Activated gamma-delta T cell treated with Interleukin-2 at 50 U/mL for 16 hours (primary cell): ENCODE measurements around the gene UNC5C.

Experiments
- DNase-seq: peaks from one replicate; pipeline ENCODE4 v3.0.0-alpha.2; 2020

UNC5C gene

DNA sequence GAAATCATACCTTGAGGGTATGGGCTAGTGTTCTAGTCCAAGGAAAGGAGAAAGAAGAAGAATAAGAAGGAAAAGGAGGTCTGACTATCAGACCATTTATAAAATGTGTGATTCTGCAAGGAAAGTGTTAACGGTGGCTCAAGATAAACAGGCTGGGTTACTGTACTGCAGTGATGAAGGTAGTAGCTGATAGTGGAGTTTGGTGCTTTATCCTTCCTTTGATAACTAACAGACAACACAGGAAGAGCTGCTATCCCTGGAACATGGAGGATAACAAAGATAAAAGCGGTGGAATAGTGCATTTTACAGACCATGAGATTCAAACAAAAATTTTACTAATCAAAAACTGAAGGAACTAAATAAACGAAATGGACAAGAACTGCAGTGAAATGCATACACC is 2.6 kb downstream of the UNC5C start:
- DNase-seq: no peak

DNA sequence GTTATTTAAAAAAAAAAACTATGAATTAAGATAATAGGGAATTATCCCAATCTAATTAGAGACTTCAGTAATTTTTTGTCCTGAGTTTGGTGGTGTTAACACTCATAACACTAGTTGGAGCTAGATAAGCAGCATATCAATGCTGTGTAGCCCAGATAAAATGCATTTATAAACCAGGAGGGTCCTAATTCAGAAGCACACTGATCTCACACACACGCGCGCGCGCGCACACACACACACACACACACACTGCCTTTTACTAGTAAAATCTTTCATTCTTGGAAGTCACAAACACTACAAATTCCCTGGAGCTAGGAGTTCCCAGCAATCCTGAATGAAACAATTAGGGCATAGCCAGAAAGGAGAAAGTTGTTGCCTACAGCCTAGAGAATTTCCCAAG is 3.2 kb downstream of the UNC5C start:
- no peak for DNase-seq

DNA sequence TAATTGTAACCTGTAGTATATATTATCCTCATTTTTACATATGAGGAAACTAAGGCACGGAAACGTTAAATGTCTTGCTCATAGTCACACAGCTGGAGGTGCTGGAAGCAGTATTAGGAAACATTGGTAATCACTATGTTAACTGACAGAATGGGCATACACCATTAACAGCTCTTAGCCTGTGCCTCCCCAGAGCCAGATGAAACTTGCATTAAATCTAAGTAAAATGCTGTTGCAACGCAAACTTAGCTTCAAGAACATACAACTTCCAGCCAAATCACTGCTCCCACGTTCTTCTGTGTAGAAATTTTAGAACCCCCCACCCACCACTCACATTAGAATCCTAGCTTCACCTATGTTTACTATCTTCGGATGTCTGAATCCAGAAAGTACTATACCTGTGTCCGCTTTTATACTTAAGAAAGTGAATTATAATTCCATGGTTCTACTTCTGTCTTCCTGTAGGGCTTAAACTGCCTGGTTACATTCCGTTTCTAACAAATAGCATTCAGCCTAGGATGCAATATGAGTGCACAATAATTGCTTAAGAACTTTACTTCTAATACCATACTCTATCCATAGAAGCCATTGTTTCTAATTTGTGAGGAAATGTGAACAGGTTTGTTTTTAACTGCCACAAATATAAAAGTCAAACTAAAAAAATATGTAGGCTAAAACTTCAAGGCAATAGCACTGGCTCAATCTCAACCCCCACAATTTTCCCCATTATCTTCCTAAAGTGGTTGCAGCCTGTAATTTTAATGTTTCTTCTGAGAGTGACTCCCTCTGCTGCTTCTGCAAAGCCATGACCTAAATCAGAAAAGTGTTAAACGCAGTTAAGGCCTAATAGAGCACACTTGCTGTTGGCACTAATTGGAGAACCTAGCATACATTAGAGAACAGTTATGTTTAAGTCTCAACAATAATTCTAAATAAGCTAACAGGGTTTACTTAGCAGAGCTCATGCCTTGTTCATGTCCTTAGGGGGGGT is 4.4 kb downstream of the UNC5C start:
- no peak for DNase-seq

DNA sequence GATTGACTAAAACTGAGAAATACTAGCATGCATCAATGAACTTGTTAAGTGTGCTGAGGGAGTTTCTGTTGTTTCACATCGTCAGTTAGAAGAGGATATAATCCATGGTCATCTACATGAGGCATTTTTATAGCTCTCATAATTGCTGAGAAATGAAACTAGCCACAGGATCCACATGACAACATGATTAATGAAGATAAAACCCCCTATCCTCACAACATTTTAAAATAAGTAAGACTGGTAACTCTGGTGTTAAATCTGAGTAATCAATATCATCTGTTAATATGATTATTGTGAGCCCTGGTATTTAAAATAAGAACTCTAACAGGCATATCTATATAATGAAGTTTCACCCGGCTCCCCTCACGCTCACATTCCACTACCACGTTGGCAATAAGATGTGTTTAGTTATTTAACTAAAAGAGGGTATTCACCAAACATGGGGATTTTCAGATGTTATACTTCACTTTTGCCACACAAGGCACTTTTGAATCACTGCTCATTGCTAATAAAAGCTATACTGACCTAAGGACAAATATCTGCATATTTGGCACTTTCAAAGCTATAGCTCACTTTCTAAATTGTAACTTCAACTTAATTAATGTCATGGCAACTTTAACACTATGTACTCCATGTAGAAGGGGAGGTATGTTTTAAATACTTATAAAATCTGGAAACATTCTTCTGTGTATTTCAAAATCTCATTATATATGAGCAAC is 6.7 kb downstream of the UNC5C start:
- no peak for DNase-seq

DNA sequence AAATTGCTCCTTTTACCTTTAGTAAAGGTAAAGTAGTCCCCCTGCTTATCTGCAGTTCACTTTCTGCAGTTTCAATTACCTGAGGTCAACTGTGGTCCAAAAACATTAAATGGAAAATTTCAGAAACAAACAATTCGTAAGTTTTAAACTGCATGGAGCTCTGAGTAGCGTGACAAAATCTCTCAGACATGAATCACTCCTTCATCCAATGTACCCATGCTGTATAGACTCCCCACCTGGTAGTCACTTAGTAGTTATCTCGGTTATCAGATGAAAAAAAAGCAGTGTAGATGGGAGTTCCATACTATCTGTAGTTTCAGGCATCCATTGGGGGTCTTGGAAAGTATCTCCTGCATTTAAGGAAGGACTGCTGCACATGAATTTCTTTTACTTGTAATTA is 7.7 kb downstream of the UNC5C start:
- no peak for DNase-seq

DNA sequence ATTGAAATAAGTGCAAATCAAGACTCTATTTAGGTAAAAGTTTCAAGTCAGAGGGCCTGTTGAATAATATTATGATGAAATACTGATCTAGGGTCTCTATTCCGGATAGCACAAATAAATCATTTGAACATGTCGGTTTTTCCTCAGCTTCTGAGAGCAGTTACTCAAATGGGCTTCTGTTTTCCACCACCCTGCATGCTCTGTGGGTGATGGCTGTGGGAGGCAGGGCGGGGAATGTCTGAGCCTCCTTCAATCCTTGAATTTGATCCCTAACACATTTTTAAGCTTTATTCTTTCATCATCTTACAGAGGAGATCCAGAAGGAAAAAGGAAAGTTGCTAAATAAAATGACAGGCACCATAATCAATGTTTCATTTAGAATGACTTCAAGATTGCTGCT is 8.5 kb downstream of the UNC5C start:
- DNase-seq: no peak

DNA sequence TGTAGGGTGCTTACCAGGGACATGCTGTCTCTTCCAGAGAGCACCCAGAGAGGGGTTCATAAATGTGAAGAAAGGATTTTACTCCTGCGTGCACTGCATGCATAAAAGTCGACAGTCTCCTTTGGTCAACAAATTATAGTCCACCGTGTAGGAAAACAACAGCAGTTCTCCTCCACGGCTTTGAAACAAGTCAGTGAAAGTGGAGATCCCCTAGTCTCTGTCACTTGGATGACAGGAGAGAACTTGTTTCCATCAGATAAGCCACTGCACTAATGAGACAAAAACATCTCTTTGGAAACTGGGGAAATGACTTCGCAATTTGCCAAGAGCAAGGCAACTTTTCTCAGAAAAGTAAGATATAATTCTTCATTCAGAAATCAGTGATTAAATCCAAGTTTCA is 9.7 kb downstream of the UNC5C start:
- no peak for DNase-seq

DNA sequence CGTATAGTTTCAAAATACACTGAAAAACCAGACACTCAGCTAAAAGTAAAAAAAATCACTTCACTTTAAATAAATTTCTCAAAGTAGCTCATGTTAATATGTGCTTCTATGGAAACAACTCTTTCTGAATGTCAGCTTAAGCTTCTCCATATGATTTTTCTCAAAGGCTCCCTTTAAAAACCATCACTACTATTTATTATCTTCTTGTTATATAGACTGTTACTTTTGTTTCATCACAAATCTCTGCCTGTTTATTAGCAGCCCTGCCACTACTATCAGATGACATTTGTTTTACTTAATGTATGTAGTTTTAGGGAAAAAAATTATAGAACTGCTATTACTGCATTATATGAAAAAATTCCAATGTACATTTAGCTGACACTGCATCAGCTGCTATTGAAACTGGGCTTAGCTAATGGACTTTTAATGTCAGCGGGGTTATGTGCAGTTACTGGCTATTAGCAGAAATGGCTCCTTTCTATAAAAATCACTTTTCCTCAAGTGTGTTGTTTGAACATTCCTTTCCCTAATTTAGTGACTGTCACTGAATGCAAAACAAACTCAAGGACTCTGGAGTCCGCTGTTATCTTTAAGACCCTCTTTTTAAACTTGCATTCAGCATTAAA is 10.8 kb downstream of the UNC5C start:
- DNase-seq: no peak

DNA sequence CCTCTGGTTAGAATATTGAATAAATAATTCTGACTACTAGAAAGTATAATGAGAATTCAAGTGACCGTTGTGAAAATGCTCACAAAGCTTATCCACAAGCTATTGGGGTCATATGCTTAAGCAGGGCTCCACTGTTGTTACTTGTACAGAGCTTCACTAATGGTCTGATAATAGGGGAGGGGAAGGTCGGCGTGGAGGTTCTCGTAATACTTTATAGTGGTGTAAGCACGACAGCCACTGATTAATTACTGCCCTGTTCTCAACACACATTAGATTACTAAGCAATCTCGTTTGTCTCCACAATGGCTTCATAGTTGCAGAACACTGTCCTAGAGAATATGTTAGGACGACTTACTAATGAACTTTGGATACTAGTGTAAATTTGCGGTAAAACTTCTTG is 11.6 kb downstream of the UNC5C start:
- DNase-seq: no peak

DNA sequence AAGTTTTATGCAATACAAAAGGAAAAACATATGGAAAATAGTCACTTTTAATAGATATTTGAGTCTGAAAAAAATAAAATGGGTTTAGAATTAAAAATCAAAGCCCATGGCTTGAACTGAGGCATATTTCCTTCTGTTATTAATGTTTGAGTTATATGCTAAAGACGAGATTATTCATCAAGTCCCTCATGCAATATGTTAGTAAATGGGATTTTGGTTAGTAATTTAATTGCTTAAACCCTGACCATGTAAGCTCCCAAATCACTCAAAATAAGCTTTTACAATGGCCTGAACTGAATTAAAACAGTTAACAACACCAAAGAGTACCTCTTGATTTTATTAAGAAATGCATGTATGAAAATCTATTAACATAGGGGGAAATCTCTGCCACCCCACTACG is 12.1 kb downstream of the UNC5C start:
- no peak for DNase-seq

DNA sequence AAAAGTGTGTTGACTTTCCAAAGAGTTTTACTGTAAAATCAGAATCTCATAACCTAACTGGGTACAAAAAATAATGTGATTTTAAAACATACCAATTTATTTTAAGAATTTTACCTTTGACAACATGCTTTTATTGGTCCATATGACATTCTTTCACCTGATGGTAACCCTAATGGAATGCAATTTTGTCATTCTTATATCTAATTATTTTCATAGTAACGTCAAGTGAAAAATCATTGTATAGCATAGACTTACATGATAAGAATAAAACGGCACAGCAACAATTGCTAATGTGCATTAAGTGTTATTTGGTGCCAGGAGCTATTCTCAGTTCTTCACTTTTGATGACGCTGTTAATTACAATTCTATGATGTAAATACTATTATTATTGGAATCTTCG is 13.6 kb downstream of the UNC5C start:
- no peak for DNase-seq

DNA sequence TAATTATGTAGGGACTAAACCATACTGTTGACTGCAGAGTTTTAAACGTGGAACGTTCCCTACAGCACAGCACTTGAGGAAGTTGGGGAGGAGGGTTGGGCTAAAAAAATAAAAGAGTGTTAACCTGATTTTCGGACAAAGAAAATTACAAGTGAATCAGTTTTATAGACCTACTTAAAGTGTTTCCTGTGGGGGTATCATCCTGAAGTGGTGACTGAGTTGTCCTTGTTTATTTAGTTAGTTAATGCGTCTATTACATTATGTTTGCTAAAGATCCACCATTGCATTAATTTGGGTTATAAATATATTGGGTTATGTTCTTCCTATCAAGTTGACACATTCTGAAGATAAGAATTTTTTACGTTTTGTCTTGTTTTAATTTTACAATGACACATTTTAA is 14.7 kb downstream of the UNC5C start:
- no peak for DNase-seq

DNA sequence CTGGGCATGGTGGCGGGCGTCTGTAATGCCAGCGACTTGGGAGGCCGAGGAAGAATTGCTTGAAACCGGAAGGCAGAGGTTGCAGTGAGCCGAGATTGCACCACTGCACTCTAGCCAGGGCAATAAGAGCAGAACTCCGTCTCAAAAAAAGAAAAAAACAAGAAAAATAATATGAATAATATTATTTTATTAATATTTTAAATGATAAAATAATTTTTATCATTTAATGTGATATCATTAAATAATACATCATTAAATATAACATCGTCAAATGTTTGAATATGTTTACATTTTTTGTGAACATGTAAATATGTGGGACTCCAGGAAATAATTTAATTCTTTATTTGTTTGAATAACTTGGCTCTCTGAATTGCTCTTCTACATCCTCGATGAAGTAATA is 15.5 kb downstream of the UNC5C start:
- no peak for DNase-seq

DNA sequence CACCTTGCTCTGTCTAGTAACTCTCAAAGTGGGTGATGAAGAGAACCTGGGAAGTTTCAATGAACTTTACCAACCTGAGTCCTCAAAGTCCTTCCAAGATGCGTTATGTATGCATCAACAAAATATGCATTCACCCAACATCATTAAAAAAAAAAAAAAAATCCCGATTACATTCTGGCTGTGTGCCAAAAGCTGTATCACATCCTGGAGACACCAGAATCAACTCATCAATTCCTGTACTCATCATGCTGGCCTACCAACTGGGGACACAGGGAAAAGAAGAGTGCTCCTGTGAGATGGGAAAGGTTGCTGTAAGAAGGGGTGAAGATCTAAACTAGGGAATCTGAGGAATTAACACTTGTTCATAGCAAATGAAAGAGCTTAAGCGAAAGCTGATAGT is 16.5 kb downstream of the UNC5C start:
- DNase-seq: no peak

DNA sequence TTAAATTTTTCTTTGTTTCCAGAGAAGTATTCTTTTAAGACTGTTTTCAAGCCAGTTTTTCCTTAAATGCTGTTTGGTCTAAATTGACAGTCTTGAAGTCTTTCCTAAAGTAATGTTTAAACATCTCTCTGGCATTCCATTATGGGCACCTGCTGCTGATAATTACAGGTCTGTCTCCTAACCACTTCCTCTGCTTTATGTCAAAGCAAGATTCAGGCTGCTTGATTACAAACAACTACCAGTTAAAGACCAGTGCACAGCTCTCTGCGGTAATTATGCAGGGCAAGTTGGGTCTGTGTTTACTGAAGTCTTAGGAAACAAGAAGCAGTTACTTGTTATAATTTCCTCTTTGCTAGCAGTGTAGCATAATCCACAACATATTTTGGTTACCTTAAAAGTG is 17.6 kb downstream of the UNC5C start:
- no peak for DNase-seq

DNA sequence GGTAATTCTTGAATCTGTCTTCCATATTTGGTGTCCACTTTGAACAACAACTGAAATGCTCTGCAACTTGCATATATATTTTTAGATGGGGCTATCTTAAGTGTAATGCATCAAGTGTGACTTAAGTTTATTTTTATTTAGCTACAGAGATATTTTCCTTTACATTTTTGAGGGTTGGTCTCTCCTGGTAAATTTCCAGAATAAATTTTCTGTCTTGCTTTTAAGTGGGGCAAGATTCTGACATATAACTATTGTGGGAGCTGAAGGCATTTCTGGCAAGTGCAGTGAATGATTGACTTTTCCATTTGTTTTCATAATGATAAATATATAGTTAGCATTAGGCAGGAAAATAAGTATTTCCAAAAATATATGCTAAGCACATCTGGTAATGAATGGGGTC is 18.8 kb downstream of the UNC5C start:
- DNase-seq: no peak

DNA sequence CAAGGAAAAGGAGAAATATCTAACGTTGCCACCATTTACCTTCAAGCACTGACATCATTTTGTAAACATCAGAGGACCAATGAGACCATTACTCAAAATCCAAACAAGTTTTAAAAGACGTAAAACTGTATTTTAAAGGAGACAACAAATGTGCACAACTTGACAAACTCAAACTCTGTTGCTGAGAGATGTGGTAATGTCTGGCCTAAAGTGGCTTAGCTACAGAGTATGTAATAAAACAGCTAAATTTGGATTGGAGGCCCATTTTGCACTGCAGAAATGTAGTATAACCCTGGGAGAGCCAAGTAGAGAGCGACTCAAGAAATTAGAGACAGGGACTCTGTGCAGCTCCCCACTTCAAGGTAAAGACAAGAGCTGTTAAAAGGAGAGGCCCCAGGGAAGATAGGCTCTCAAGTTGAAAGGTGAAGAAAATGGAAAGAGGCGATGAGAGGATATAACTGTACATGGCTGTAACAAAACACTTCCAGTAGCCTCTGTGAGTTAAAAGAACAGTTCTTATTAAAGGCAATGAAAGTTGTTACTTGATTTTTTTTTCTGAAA is 20.3 kb downstream of the UNC5C start:
- DNase-seq: no peak

DNA sequence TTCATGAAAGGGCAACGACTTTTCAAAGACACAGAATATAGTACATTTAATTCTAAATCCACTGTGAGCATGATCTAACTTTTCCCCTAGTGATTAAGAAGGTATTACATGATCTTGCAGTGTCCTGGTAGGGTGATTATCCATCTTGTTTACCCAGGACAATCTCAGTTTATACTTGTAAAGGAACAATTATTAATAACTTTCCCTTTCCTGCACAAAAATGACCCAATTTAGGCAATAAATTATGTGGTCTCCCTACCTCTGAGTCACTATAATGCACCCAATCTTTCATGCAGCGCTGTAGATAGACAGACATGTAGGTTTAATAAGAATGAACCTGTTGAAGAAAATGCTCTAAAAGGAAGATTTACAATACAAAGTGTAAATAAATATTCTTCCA is 22.7 kb downstream of the UNC5C start:
- DNase-seq: no peak

DNA sequence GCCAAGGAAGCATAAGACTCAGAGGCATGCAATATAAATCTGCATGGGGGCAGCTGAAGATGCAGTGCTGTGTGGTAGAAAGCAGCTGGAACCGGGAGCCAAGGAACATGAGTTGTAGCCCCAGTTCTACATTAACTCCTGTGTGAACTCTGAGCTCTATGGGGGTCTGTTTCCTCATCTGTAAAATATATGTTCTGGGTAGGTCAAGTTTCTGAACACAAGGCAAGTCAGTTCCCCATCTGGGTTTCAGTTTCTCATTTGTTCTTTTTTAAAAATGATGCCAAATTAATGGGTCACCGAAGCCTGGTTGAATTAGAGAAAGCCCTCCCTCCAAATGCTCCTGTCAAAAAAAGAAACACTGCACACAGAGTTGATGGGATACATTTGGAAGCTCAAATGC is 24.0 kb downstream of the UNC5C start:
- DNase-seq: no peak

DNA sequence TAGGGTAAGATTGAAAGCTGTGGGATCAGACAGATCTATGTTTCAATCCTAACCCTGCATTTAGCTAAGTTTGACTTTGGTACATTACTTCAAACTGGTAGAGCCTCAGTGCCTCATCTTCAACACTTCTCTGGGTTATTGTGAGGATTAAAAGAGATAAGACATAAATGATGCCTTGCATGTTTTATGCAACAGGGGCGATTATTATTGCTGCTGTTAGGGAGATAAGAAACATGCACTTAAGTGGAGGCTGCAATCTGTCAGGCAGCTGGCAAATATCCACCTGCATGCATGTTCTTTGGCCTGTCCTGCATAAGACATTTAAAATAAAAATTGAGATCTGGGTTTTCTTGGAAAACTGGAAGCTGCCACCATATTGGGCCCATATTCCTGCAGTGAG is 24.6 kb downstream of the UNC5C start:
- DNase-seq: no peak

DNA sequence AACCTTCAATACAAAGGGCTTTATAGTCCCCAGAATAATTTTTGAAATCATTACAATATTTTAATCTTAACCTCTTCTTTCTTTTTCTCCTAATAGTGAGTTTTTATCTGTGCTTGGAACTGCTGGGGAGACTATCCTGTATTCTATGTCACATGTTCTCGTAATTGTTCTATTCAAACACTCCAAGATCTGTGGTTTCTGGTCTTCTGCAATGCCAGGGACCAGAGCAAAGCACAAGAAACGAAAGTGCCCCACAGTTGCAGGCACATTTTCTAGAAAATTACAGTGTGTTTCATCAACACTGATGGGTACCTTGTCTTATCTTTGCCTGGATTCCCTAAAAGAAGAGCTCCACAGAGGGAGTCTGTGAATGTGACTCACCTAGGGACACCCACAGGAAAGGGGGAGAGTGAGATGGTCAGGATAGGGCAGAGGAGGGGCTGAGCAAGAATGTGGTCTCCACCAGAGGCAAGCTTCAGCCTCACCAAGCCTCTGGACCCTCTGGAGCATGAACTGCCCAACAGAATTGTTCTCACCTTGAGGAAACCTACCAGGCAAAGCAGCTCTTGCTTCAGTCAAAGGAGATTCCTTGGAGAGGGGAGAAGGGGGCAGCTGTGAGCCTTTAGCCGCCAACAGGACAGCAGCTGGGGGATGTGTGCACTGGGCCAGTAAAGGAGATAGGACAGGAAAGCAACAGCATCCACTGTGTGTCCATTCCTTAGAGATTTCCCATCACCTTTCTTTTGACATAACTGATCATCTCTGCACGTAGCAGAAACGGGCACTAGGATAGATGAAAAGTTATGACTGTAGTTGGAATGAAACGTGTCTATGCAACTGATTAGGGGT is 25.9 kb downstream of the UNC5C start:
- DNase-seq: no peak

DNA sequence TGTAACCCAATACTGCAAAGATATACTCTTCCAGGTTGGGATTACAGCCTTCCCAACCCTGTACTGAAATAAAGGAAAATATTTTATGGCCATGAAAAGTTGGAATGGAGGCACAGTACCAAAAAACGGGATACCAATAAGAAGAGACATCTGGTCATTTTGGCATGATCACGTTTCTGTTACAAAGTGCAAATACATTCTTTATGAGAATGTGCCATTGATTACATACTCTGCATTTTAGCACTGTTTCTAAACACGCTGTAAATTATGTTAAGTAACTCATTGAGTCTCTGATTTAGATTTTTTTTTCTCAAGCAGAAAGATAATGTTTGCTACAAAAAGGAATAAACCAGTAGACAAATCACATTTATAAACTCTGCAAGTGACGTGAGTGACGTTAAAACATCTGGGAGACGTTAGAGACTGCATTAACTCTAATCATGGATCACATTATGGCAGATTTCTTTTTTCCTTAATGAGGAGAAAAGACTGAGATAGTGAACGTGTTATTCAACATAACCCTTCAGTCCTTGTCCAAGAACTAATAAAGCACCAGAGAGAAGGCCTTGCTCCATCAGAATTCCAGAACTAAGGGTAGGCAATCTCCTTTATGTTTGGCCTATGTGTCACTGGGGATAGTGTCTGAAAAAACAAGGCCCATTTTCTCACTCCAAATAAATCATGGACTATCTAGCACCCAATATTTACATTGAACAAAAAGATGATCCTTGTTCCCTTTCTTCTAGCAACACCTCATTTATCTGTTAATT is 31.0 kb downstream of the UNC5C start:
- DNase-seq: no peak
